Keratinocyte (primary cell): ENCODE measurements around the gene ACAP2.

Experiments used
- EZH2 ChIP-seq: IDR thresholded peaks from one replicate; pipeline ENCODE4 v1.6.1; 2012; ENCODE audit warnings: inconsistent platforms, mild to moderate bottlenecking, low read length, moderate library complexity
- TF ChIP-seq, protein P1 (sequence below), 3 experiments: IDR thresholded peaks in 1 of 3; conservative IDR thresholded peaks in 1 of 3; optimal IDR thresholded peaks in 1 of 3; 2 replicates in 2 of 3; 3 replicates in 1 of 3; pipeline versions ENCODE3 to v1.5.1; 2011; ENCODE audit warnings: low read length in 3 of 3, mild to moderate bottlenecking in 3 of 3, moderate library complexity in 2 of 3, control low read depth in 1 of 3, inconsistent platforms in 1 of 3; ENCODE audit not compliant: insufficient read depth in 2 of 3; ENCODE audit errors: extremely low read depth in 1 of 3

DNA sequence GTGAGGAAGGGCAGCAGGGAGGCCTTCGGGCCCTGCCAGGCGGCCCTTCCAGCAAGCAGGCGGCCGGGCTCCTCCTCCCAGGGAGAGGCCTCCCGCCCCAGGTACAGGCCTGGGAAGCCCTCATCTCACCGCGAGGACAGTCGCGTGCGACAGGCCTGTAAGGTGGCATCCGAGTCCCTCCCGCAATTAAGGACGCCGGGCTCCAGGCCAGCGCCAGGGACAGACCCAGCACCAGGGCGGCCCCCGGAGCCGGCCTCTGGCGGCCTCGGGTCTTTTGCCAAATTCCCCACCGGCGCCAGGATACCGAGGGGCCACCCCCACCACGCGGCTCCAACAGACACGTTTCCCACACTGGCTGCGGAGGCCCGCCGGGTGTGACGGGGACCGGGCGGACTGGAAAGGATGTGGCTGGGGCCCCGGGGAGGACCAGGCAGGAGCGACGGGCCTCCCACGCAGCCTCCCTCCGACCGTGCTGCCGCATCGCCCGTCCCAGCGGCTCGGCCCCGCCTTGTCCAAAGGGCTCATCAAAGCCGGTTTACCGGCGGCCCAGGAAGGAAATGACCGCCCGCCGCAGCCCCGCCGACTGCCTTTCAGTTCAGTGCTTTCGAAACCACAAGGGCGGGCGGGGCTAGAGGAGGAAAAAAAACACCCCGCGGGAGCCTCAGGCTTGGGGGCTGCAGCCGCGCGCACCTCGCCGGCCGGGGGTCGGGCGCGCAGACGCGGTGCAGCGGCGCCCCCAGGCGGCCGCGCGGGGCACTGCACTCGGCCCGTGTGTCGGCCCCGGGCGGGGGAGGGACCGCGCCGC lies 183.1 kb downstream of the ACAP2 start:
- TF ChIP-seq, protein P1, sequence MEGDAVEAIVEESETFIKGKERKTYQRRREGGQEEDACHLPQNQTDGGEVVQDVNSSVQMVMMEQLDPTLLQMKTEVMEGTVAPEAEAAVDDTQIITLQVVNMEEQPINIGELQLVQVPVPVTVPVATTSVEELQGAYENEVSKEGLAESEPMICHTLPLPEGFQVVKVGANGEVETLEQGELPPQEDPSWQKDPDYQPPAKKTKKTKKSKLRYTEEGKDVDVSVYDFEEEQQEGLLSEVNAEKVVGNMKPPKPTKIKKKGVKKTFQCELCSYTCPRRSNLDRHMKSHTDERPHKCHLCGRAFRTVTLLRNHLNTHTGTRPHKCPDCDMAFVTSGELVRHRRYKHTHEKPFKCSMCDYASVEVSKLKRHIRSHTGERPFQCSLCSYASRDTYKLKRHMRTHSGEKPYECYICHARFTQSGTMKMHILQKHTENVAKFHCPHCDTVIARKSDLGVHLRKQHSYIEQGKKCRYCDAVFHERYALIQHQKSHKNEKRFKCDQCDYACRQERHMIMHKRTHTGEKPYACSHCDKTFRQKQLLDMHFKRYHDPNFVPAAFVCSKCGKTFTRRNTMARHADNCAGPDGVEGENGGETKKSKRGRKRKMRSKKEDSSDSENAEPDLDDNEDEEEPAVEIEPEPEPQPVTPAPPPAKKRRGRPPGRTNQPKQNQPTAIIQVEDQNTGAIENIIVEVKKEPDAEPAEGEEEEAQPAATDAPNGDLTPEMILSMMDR (optimal IDR thresholded peaks at IDR 0.05 in 1 of 3, IDR thresholded peaks at IDR 0.05 in 1 of 3, conservative IDR thresholded peaks at IDR 0.05 in 1 of 3; ENCODE audit: extremely low read depth in 1 of 3, insufficient read depth in 2 of 3, low read length in 3 of 3), result peak in 2 of 3 experiments; percentile 35 to 84
- TF ChIP-seq EZH2, result no peak
